Activated CD4-positive, alpha-beta T cell treated with anti-CD3 and anti-CD28 coated beads, Interleukin-2, amount 10 ng/mL, durations not matched to agents 7 days and 5 days (primary cell): ENCODE data around the gene TUBB. TPM values are rescaled to one million over a fixed set of nuclear protein-coding genes. Genes with fewer than 3 reads are reported as not detected.
"Not testable (repeated sequence)": the region's sequence is repeated elsewhere in the genome, so short reads cannot be mapped to it uniquely, and the experiment has no call there.

ENCODE experiments used
- CTCF ChIA-PET: fragments of 350-600 bp; sonication (Branson Sonifier 250); formaldehyde crosslinking; loops from one replicate; lab custom pipeline; 2021; ENCODE audit warnings: antibody characterized with exemption; lab: Charles Lee
- POLR2A ChIA-PET: fragments of 350-600 bp; sonication (Branson Sonifier 250); formaldehyde crosslinking; loops from one replicate; lab custom pipeline; 2021; ENCODE audit warnings: antibody characterized with exemption; lab: Charles Lee
- DNase-seq: peaks from one replicate; pipeline ENCODE4 v3.0.0-alpha.2; 2020
- H3K27ac Mint-ChIP-seq: one replicate; pipeline ENCODE4 v1.8.0; 2021; ENCODE audit warnings: mild to moderate bottlenecking, moderate library complexity, mixed read lengths
- H3K27me3 Mint-ChIP-seq: one replicate; pipeline ENCODE4 v1.8.0; 2021; ENCODE audit warnings: mixed read lengths
- H3K36me3 Mint-ChIP-seq: one replicate; pipeline ENCODE4 v1.8.0; 2021; ENCODE audit warnings: low read depth, mixed read lengths
- H3K4me1 Mint-ChIP-seq: one replicate; pipeline ENCODE4 v1.8.0; 2021; ENCODE audit warnings: mixed read lengths
- H3K4me3 Mint-ChIP-seq: one replicate; pipeline ENCODE4 v1.8.0; 2021; ENCODE audit warnings: mild to moderate bottlenecking, moderate library complexity, mixed read lengths
- H3K9me3 Mint-ChIP-seq: one replicate; pipeline ENCODE4 v1.8.0; 2021; ENCODE audit warnings: mixed read lengths
- total RNA-seq, 2 experiments: library from RNA; stranded (reverse); gene quantifications; one replicate each; pipeline ENCODE4 v1.2.3, GENCODE V29; 2021

TUBB gene
- total RNA-seq, 2 experiments from 2014 or later = 1,494 to 1,661 TPM

GRCh38 chr6:30747902-30748769 lies 28.0 kb downstream of the TUBB start:
- no peaks in the 10 kb centered on the region for H3K27me3 Mint-ChIP-seq
- DNase-seq = no peak
- H3K4me1 Mint-ChIP-seq = peaks cover 49% of the 10 kb centered on the region
- peaks cover 7% of the 10 kb centered on the region for H3K36me3 Mint-ChIP-seq
- H3K9me3 Mint-ChIP-seq = no peaks in the 10 kb centered on the region
- ChIA-PET POLR2A (interaction anchor here (0.5 kb wide), 1 partner anchor 41 kb away, joined by 3 read pairs; no protein-coding TSS in a partner anchor), CTCF (interaction anchor here (1.1 to 1.3 kb wide), 2 partner anchors 17 to 19 kb away, joined by 3 to 5 read pairs; no protein-coding TSS in a partner anchor)
- no peak overlapping the region for H3K4me3 Mint-ChIP-seq
- no peak overlapping the region for H3K27ac Mint-ChIP-seq

- no peaks in the 10 kb centered on the region for H3K27me3 Mint-ChIP-seq
- no peak overlapping the region for H3K27ac Mint-ChIP-seq
- no peaks in the 10 kb centered on the region for H3K9me3 Mint-ChIP-seq
- H3K4me3 Mint-ChIP-seq = no peak overlapping the region
- H3K4me1 Mint-ChIP-seq = peaks cover 42% of the 10 kb centered on the region
- H3K36me3 Mint-ChIP-seq = peaks cover under 1% of the 10 kb centered on the region
- DNase-seq = no peak
- ChIA-PET POLR2A (no interaction called here), CTCF (interaction anchor here (1.3 kb wide), 1 partner anchor 18 kb away, joined by 3 read pairs; no protein-coding TSS in a partner anchor)
These were observed 28.8 kb downstream of the TUBB start for GRCh38 chr6:30748851-30749540.

- ChIA-PET POLR2A (no interaction called here), CTCF (interaction anchor here (0.6 kb wide), 1 partner anchor 119 kb away, joined by 3 read pairs; no protein-coding TSS in a partner anchor)
- H3K36me3 Mint-ChIP-seq = no peaks in the 10 kb centered on the region
- no peak overlapping the region for H3K27ac Mint-ChIP-seq
- H3K4me1 Mint-ChIP-seq = peaks cover 39% of the 10 kb centered on the region
- no peak overlapping the region for H3K4me3 Mint-ChIP-seq
- DNase-seq = no peak
- H3K27me3 Mint-ChIP-seq = no peaks in the 10 kb centered on the region
- H3K9me3 Mint-ChIP-seq = no peaks in the 10 kb centered on the region
These were observed 29.6 kb downstream of the TUBB start for GRCh38 chr6:30749554-30750378.

GRCh38 chr6:30750379-30750668 lies 30.2 kb downstream of the TUBB start:
- POLR2A ChIA-PET = no interaction called here
- no peak for DNase-seq
- Mint-ChIP-seq H3K36me3 (no peaks in the 10 kb centered on the region), H3K4me3 (no peak overlapping the region), H3K27me3 (no peaks in the 10 kb centered on the region), H3K4me1 (peaks cover 34% of the 10 kb centered on the region), H3K27ac (no peak overlapping the region), H3K9me3 (no peaks in the 10 kb centered on the region)
- CTCF ChIA-PET = interaction anchor here (0.6 kb wide), 1 partner anchor 119 kb away, joined by 3 read pairs; no protein-coding TSS in a partner anchor

- Mint-ChIP-seq H3K27ac (no peak overlapping the region), H3K27me3 (no peaks in the 10 kb centered on the region), H3K4me1 (peaks cover 22% of the 10 kb centered on the region), H3K4me3 (no peak overlapping the region), H3K36me3 (no peaks in the 10 kb centered on the region), H3K9me3 (no peaks in the 10 kb centered on the region)
- CTCF ChIA-PET = interaction anchor here (0.7 to 0.9 kb wide), 2 partner anchors 17 to 78 kb away, joined by 3 read pairs; no protein-coding TSS in a partner anchor
- DNase-seq = no peak
- POLR2A ChIA-PET = no interaction called here
These were observed 32.2 kb downstream of the TUBB start for GRCh38 chr6:30752157-30752927.

- Mint-ChIP-seq H3K27me3 (no peaks in the 10 kb centered on the region), H3K36me3 (no peaks in the 10 kb centered on the region), H3K9me3 (peaks cover 5% of the 10 kb centered on the region), H3K27ac (no peak overlapping the region), H3K4me3 (no peak overlapping the region), H3K4me1 (peaks cover 16% of the 10 kb centered on the region)
- CTCF ChIA-PET = interaction anchor here (1.0 kb wide), 1 partner anchor 39 kb away, joined by 3 read pairs; no protein-coding TSS in a partner anchor
- DNase-seq = no peak
- POLR2A ChIA-PET = no interaction called here
These were observed 34.5 kb downstream of the TUBB start for GRCh38 chr6:30754631-30755030.

GRCh38 chr6:30756405-30757003 lies 36.4 kb downstream of the TUBB start:
- POLR2A ChIA-PET, H3K4me3 Mint-ChIP-seq, H3K27ac Mint-ChIP-seq, H3K36me3 Mint-ChIP-seq, DNase-seq, H3K27me3 Mint-ChIP-seq, H3K9me3 Mint-ChIP-seq: not testable (repeated sequence)
- CTCF ChIA-PET = interaction anchor here (0.7 to 3.1 kb wide), 3 partner anchors 10 to 121 kb away, joined by 3 to 9 read pairs (median 3); no protein-coding TSS in a partner anchor
- peaks cover 11% of the 10 kb centered on the region for H3K4me1 Mint-ChIP-seq

- POLR2A ChIA-PET = no interaction called here
- CTCF ChIA-PET = interaction anchor here (1.0 to 3.1 kb wide), 2 partner anchors 9 to 11 kb away, joined by 3 to 9 read pairs; no protein-coding TSS in a partner anchor
- Mint-ChIP-seq H3K4me1 (peaks cover 14% of the 10 kb centered on the region), H3K27me3 (no peaks in the 10 kb centered on the region), H3K36me3 (peaks cover 3% of the 10 kb centered on the region), H3K9me3 (peaks cover 5% of the 10 kb centered on the region), H3K27ac (no peak overlapping the region), H3K4me3 (no peak overlapping the region)
- no peak for DNase-seq
These were observed 37.2 kb downstream of the TUBB start for GRCh38 chr6:30757261-30757904.

GRCh38 chr6:30759575-30760239 lies 39.6 kb downstream of the TUBB start:
- peaks cover 7% of the 10 kb centered on the region for H3K9me3 Mint-ChIP-seq
- H3K36me3 Mint-ChIP-seq = peaks cover 3% of the 10 kb centered on the region
- no peak overlapping the region for H3K27ac Mint-ChIP-seq
- H3K4me1 Mint-ChIP-seq = peaks cover 32% of the 10 kb centered on the region
- no peaks in the 10 kb centered on the region for H3K27me3 Mint-ChIP-seq
- POLR2A ChIA-PET = no interaction called here
- CTCF ChIA-PET = interaction anchor here (1.3 kb wide), 1 partner anchor 10 kb away, joined by 4 read pairs; no protein-coding TSS in a partner anchor
- DNase-seq = no peak
- H3K4me3 Mint-ChIP-seq = no peak overlapping the region

GRCh38 chr6:30760549-30760948 lies 40.4 kb downstream of the TUBB start:
- DNase-seq = no peak
- Mint-ChIP-seq H3K4me1 (peaks cover 35% of the 10 kb centered on the region), H3K36me3 (peaks cover 4% of the 10 kb centered on the region), H3K9me3 (peaks cover 9% of the 10 kb centered on the region), H3K27me3 (no peaks in the 10 kb centered on the region), H3K4me3 (no peak overlapping the region), H3K27ac (no peak overlapping the region)
- ChIA-PET CTCF (interaction anchor here (0.5 kb wide), 1 partner anchor 132 kb away, joined by 3 read pairs; no protein-coding TSS in a partner anchor), POLR2A (no interaction called here)
